Ovary (tissue), 9 donors: Measurements from ENCODE around the gene NEAT1. TPM values are rescaled to one million over a fixed set of nuclear protein-coding genes. Genes with fewer than 3 reads are reported as not detected.

ENCODE experiments used
- DNase-seq, 5 donors: peaks; one replicate each; pipeline ENCODE4 v3.0.0-alpha.2; 2019 to 2020
- H3K27ac ChIP-seq, 2 donors: fragments of 200-600 bp; one replicate each; pipeline versions ENCODE4 v1.5.1 to v1.8.0; 2019 to 2022
- H3K27me3 ChIP-seq: fragments of 200-600 bp; one replicate; pipeline ENCODE4 v1.8.0; 2022
- H3K36me3 ChIP-seq: fragments of 200-600 bp; sonication (generic); one replicate; pipeline ENCODE4 v1.5.1; 2019
- H3K4me1 ChIP-seq: one replicate; pipeline ENCODE4 v1.8.1; 2013; ENCODE audit warnings: mild to moderate bottlenecking, moderate library complexity; ENCODE audit not compliant: insufficient read depth
- H3K4me3 ChIP-seq: fragments of 200-600 bp; sonication (generic); one replicate; pipeline ENCODE4 v1.5.1; 2017
- H3K9me3 ChIP-seq, 2 donors: fragments of 200-600 bp in 1 of 2; sonication (generic) in 1 of 2; one replicate each; pipeline versions ENCODE4 v1.5.1 to v1.8.1; 2013 to 2019; ENCODE audit warnings: mild to moderate bottlenecking in 1 of 2, moderate library complexity in 1 of 2
- CTCF ChIP-seq, 3 donors: fragments of 450-650 bp in 2 of 3; fragments of 200-600 bp in 1 of 3; IDR thresholded peaks; one replicate each; pipeline versions ENCODE4 v1.5.1 to v1.8.0; 2016 to 2022; ENCODE audit warnings: antibody characterized with exemption in 3 of 3, mild to moderate bottlenecking in 1 of 3
- EP300 ChIP-seq: sonication (generic); formaldehyde crosslinking; IDR thresholded peaks from one replicate; pipeline ENCODE4 v1.6.1; 2017; ENCODE audit warnings: antibody characterized with exemption
- POLR2A ChIP-seq: fragments of 450-650 bp; IDR thresholded peaks from one replicate; pipeline ENCODE4 v1.6.1; 2017; ENCODE audit warnings: antibody characterized with exemption, mild to moderate bottlenecking, moderate library complexity
- WGBS, 3 donors: extraction: QIAGEN DNeasy Blood & Tissue Kit in 1 of 3; methylation state at CpG; one replicate each; pipeline versions ENCODE4 v1.1.5 to v1.1.7; 2013 to 2017; 5-methylcytosine and 5-hydroxymethylcytosine counted together
- intact Hi-C, 4 donors: fragments of 100-400 bp; cut with DNase I; formaldehyde crosslinking; loops; one replicate each; pipeline versions ENCODE4 v1.11.0 to v1.15.1; 2022 to 2023
- polyA plus RNA-seq, 2 donors: library from polyadenylated mRNA; stranded (reverse); fragments of 200-250 nt in 1 of 2; fragments of 350-450 nt in 1 of 2; fragmentation: Illumina TruSeq in 1 of 2; extraction: RNeasy Lipid Tissue Mini Kit (QIAGEN cat#74804) in 1 of 2; gene quantifications; one replicate each; pipeline ENCODE4 v1.2.3, GENCODE V29; 2013 to 2014
- total RNA-seq, 7 donors: library from RNA; depleted of rRNA in 2 of 7; stranded (reverse); fragments of >200 nt in 2 of 7; fragmentation: NEBNext Ultra II Directional in 3 of 7; extraction: Animal tissue kit (Norgen Biotek cat#: 25700) in 3 of 7; gene quantifications; one replicate each; pipeline versions ENCODE4 v1.1.0 to v1.2.4, GENCODE V29; 2016 to 2023
- donor health status: DM: no; HTN: no; CAD: no; lungs with moderate emphysema.
- donor health status: DM: no; HTN: no; CAD: no.
- donor health status: Bipolar disorder and iron deficiency.
- donor health status: DM: yes; HTN: yes; CAD: no.
- donor health status: DM: no; HTN: no; CAD: no.
- donor health status: DM: yes; HTN: yes; CAD: no.

NEAT1 gene
- total and polyA plus RNA-seq, 9 donors = 175 to 850 (median 351) TPM

- H3K4me3 ChIP-seq = peak overlapping the region; percentile 86
- TF ChIP-seq POLR2A (no peak), CTCF (IDR thresholded peaks at IDR 0.05) (no peak), EP300 (no peak)
- H3K27me3 ChIP-seq = no peaks in the 10 kb centered on the region
- intact Hi-C loops = loop anchor here (2.0 to 5.0 kb wide), 3 partner anchors 35 to 94 kb away; partner anchors contain the start of gene SLC25A45 (in 2 of the 4)
- H3K4me1 ChIP-seq = peaks cover 23% of the 10 kb centered on the region
- DNase-seq = peak in 4 of 5 donors; percentile 65 to 71 (median 66)
- H3K36me3 ChIP-seq = no peaks in the 10 kb centered on the region
- WGBS, 3 donors = 18 to 19% (median 18%) methylated on average over 14 of the region's 14 CpGs
- no peaks in the 10 kb centered on the region for H3K9me3 ChIP-seq
- H3K27ac ChIP-seq = peak overlapping the region; percentile 96 to 97
Measured at GRCh38 chr11:65416841-65417701, 5.5 kb upstream of the NEAT1 start.

GRCh38 chr11:65417702-65418430, 4.7 kb upstream of the NEAT1 start:
- no peaks in the 10 kb centered on the region for H3K27me3 ChIP-seq

GRCh38 chr11:65418431-65418680, 4.2 kb upstream of the NEAT1 start:
- H3K36me3 ChIP-seq = no peaks in the 10 kb centered on the region
- H3K9me3 ChIP-seq = no peaks in the 10 kb centered on the region
- DNase-seq = no peak
- peaks cover 23% of the 10 kb centered on the region for H3K4me1 ChIP-seq
- 0 to 5% (median 5%) methylated on average over 4 of the region's 4 CpGs for WGBS, 3 donors
- intact Hi-C loops = loop anchor here in 2 of 4 donors (5.0 kb wide), 1 partner anchor 36 kb away; the partner anchor contains the start of gene SLC25A45 (in 2 of the 2)
- H3K27me3 ChIP-seq = no peaks in the 10 kb centered on the region
- peak overlapping the region; percentile 86 for H3K4me3 ChIP-seq
- peak overlapping the region; percentile 96 to 97 for H3K27ac ChIP-seq
- TF ChIP-seq EP300 = no peak
- no peak for TF ChIP-seq POLR2A
- no peak for TF ChIP-seq CTCF (IDR thresholded peaks at IDR 0.05)

More at GRCh38 chr11:65417702-65418430, 4.7 kb upstream of the NEAT1 start:
- peaks cover 23% of the 10 kb centered on the region for H3K4me1 ChIP-seq
- no peaks in the 10 kb centered on the region for H3K9me3 ChIP-seq
- H3K4me3 ChIP-seq = peak overlapping the region; percentile 86
- TF ChIP-seq POLR2A (no peak), CTCF (IDR thresholded peaks at IDR 0.05) (no peak), EP300 (no peak)
- peak overlapping the region; percentile 96 to 97 for H3K27ac ChIP-seq
- no peaks in the 10 kb centered on the region for H3K36me3 ChIP-seq
- DNase-seq = peak; percentile 67 to 76 (median 73)
- intact Hi-C loops = loop anchor here (2.0 to 5.0 kb wide), 3 partner anchors 36 to 93 kb away; partner anchors contain the start of gene SLC25A45 (in 2 of the 4)
- WGBS, 3 donors = 12 to 16% (median 13%) methylated on average over 18 to 19 of the region's 19 CpGs

GRCh38 chr11:65418681-65419459, 3.7 kb upstream of the NEAT1 start:
- Histone ChIP-seq H3K9me3 (no peaks in the 10 kb centered on the region), H3K4me1 (peaks cover 23% of the 10 kb centered on the region), H3K27me3 (no peaks in the 10 kb centered on the region), H3K4me3 (peak overlapping the region; percentile 86), H3K27ac (peak overlapping the region; percentile 96 to 97), H3K36me3 (no peaks in the 10 kb centered on the region)
- 3 to 4% (median 3%) methylated on average over 15 of the region's 15 CpGs for WGBS, 3 donors
- intact Hi-C loops = loop anchor here in 2 of 4 donors (5.0 kb wide), 1 partner anchor 37 kb away; the partner anchor contains the start of gene SLC25A45 (in 2 of the 2)
- TF ChIP-seq CTCF (IDR thresholded peaks at IDR 0.05) (no peak), EP300 (peak; percentile 71), POLR2A (peak; percentile 36)
- peak; percentile 93 to 97 (median 96) for DNase-seq
